Metanephros (tissue), 2 donors: ENCODE data around the gene ZBTB37. TPM values are rescaled to one million over a fixed set of nuclear protein-coding genes. Genes with fewer than 3 reads are reported as not detected.

Experiments
- small RNA-seq: library from RNA; depleted of rRNA; stranded (forward); fragments of <200 nt; gene quantifications from one replicate; pipeline ENCODE3, GENCODE V24; 2014; ENCODE audit warnings: low replicate concordance
- total RNA-seq: library from RNA; depleted of rRNA; stranded (reverse); fragments of >200 nt; gene quantifications from one replicate; pipeline ENCODE4 v1.2.3, GENCODE V29; 2014

The ZBTB37 gene, protein sequence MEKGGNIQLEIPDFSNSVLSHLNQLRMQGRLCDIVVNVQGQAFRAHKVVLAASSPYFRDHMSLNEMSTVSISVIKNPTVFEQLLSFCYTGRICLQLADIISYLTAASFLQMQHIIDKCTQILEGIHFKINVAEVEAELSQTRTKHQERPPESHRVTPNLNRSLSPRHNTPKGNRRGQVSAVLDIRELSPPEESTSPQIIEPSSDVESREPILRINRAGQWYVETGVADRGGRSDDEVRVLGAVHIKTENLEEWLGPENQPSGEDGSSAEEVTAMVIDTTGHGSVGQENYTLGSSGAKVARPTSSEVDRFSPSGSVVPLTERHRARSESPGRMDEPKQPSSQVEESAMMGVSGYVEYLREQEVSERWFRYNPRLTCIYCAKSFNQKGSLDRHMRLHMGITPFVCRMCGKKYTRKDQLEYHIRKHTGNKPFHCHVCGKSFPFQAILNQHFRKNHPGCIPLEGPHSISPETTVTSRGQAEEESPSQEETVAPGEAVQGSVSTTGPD
- total RNA-seq = 24.8 TPM

DNA sequence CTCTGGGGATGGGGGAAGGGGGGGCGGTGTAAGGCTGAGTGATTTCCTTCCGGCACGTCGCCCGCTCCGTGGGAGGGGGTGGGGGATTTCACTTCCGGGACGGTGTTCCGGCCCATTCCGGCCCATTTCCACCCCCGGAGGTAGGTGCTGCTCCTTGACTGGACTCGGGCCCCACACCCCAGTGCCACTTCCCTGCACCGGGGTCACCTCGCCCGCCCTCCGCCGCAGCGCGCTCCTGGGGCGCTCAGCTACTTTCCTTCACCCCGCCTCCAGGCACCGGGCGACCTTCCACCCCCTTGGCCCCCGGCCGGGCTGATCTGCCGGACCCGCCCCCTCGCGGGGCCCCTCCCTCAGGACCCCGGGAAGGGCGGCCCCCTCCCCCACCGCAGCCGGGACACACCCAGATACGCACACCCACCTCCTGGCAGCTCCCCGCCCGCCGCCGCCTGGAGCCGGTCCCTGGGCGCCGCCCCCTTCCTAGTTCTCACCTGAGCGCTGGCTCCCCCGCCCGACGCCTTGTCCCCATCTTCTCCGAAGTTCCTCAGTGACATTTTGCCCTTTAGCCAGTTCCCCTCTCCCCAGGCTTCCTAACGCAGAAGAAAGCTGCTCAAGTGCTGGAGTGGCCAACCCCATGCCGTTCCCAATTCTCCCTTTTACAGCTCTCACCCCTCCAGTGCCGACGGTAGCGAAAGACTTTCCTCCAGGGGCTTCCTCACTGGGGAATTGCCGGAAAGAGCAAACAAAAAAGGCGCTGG is at the start of gene ZBTB37:
Gene ZBTB37, plus strand, starts transcription at position 115 of the 755 bp plus-strand sequence. CDS start 1,846 bp downstream, outside the sequence.

DNA sequence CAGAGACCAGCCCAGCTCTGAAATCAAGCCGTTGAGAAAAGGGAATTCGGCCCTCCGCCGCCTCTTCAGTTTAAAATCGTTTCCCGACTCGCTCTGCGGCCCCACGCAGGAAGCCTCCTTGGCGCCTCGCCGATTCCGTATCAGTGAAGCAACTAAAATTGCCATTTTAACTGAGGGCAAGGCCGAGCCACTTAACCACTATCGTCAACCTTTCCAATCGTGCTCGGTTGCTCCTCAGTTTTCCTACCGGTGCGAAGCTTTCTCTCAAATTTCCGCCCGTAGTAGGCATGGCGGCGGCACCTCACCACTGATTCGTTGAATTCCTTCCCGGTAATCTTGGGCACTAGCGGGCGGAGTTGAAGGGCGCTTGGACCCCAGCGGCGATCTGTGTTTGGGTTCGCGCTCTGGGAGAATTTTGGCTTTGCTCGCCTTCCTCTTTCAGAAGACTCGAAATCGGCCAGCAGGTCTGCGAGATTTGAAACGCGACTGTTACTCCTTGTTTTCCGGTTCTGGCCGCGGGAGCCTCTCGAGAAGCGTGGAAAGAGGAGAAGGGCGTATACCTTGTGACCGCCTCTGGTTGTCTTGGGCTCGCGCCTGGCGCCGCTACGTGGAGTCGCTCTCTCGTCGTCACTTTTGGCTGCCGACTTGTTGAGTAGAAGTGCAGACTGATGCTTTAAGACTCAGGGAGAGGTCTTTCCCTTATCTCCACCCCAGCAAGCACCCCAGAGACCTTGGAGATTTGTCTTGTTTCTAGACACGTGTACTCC is 43.7 kb upstream of the ZBTB37 start, which contains the start of the genes CENPL and DARS2:
Gene CENPL, minus strand, starts transcription at position 569 of the 767 bp plus-strand sequence. CDS start 13,584 bp downstream, outside the sequence.
Gene DARS2, plus strand, starts transcription at position 359 of the 767 bp plus-strand sequence. CDS start 557 bp downstream, outside the sequence.

DNA sequence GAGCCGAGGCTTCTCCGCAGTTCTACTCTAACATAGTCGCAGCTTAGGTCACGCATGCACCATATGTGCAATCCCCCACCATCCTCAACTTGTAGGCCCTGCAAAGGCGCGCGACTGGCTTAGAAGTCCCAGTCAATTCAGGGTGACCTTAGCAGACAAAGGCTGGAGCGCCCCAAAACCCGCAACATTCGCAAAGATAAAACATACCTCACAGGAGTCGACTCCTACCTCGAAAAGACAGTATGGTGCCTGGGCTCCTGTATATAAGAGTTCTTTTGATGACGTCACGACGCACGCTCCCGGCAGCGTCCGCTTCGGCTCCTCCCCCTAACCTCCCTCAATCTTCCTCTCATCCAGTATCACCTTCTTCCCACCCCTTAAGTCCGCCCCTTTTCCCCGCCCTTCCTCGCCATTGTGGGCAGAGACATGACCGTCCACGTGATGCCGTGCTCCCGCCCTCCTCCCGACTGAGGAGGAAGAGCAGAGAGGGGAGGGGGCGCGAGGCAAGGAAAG is 371 bp upstream of the ZBTB37 start, which contains the start of gene GAS5:
Gene GAS5, minus strand, starts transcription at position 237 of the 513 bp plus-strand sequence.

DNA sequence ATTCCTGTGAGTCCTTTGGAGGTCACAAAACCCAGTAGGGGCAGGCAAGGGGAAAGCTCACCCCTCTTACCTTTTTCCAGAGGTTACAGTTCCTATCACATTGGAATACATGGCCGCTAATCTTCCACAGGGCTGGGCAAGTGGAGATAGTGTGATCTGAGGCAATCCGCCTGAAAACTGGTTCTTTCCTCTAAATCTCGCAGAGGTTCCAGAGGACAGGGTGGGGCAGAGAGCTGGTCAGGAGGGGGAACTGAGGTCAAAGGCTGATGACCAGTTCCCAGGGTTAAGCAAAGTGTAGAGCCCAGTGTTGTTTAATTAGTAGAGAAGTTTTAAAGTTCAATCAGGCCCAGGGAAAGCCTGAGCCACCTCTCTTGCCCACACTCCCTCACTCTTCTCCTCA is 49.0 kb downstream of the ZBTB37 start, which contains the start of gene SERPINC1:
Gene SERPINC1, minus strand, starts transcription at position 179 of the 400 bp plus-strand sequence. Its CDS starts 68 bp downstream, at position 111.

Small RNAs within 50 kb of the gene (small RNA-seq; reads per million reads assigned to genes)
- gene RNA5SP67 = not detected

Other genes starting within 250 kb of the ZBTB37 start
- gene TEX50, start 233.0 kb upstream of the ZBTB37 start, total RNA-seq = not detected
- gene ANKRD45, start 198.5 kb upstream of the ZBTB37 start, total RNA-seq = 3.5 TPM
- 25.5 TPM for gene KLHL20, start 153.4 kb upstream of the ZBTB37 start, total RNA-seq
- gene DARS2, start 43.7 kb upstream of the ZBTB37 start, total RNA-seq = 18.0 TPM
- gene CENPL, start 43.5 kb upstream of the ZBTB37 start, total RNA-seq = 9.8 TPM
- 263 TPM for gene GAS5, start 391 bp upstream of the ZBTB37 start, total RNA-seq
- not detected for gene SERPINC1, start 48.9 kb downstream of the ZBTB37 start, total RNA-seq
- 26.3 TPM for gene RC3H1, start 154.0 kb downstream of the ZBTB37 start, total RNA-seq